CD4-positive, alpha-beta T cell (primary cell): ENCODE data around the gene TRIM47. TPM values are rescaled to one million over a fixed set of nuclear protein-coding genes. Genes with fewer than 3 reads are reported as not detected.

Experiments
- ATAC-seq: fragments of 200-7000 bp; cut with Tn5 transposase; one replicate; pipeline ENCODE4 v1.10.0; 2022; ENCODE audit warnings: mild to moderate bottlenecking; ENCODE audit not compliant: poor library complexity
- CTCF ChIA-PET: fragments of 350-600 bp; sonication (Branson Sonifier 250); formaldehyde crosslinking; loops from one replicate; lab custom pipeline; 2021; ENCODE audit warnings: antibody characterized with exemption, inconsistent platforms; lab: Charles Lee
- POLR2A ChIA-PET: fragments of 350-600 bp; sonication (Branson Sonifier 250); formaldehyde crosslinking; loops from one replicate; lab custom pipeline; 2021; ENCODE audit warnings: antibody characterized with exemption, inconsistent platforms; lab: Charles Lee
- DNase-seq, 14 experiments: peaks; one replicate each; pipeline ENCODE4 v3.0.0-alpha.2; 2013 to 2020; ENCODE audit warnings: mixed read lengths in 2 of 14
- H3K27ac ChIP-seq, 2 donors: one replicate each; pipeline versions ENCODE4 v1.5.1 to v1.7.0; 2013; ENCODE audit warnings: low read length in 2 of 2, low read depth in 1 of 2, mild to moderate bottlenecking in 1 of 2
- H3K27me3 ChIP-seq, 2 experiments: 1 replicate in 1 of 2; 2 replicates in 1 of 2; pipeline versions ENCODE4 v1.6.1 to v1.7.0; 2013; ENCODE audit warnings: low read length in 2 of 2, control low read depth in 1 of 2, mild to moderate bottlenecking in 1 of 2, moderate library complexity in 1 of 2; ENCODE audit not compliant: insufficient read depth in 2 of 2, control insufficient read depth in 1 of 2
- H3K36me3 ChIP-seq: one replicate; pipeline ENCODE4 v1.6.1; 2013; ENCODE audit warnings: low read length, control low read depth; ENCODE audit not compliant: insufficient read depth
- H3K4me1 ChIP-seq: one replicate; pipeline ENCODE4 v1.6.1; 2013; ENCODE audit warnings: low read length, control low read depth; ENCODE audit not compliant: insufficient read depth
- H3K4me3 ChIP-seq: one replicate; pipeline ENCODE4 v1.5.1; 2013; ENCODE audit warnings: mild to moderate bottlenecking, low read length, moderate library complexity
- H3K9me3 ChIP-seq, 2 experiments: 1 replicate in 1 of 2; 2 replicates in 1 of 2; pipeline versions ENCODE4 v1.6.1 to v1.7.0; 2013; ENCODE audit warnings: low read length in 2 of 2, mild to moderate bottlenecking in 2 of 2, control low read depth in 1 of 2, moderate library complexity in 1 of 2; ENCODE audit not compliant: control insufficient read depth in 1 of 2, insufficient read depth in 1 of 2
- H3K27ac Mint-ChIP-seq: one replicate; pipeline ENCODE4 v1.8.0; 2020; ENCODE audit warnings: mixed read lengths
- H3K27me3 Mint-ChIP-seq: one replicate; pipeline ENCODE4 v1.8.0; 2021; ENCODE audit warnings: mixed read lengths
- H3K36me3 Mint-ChIP-seq: one replicate; pipeline ENCODE4 v1.8.0; 2021; ENCODE audit warnings: low read depth, mixed read lengths
- H3K4me1 Mint-ChIP-seq: one replicate; pipeline ENCODE4 v1.8.0; 2021; ENCODE audit warnings: low read depth, mixed read lengths
- H3K4me3 Mint-ChIP-seq: one replicate; pipeline ENCODE4 v1.8.0; 2020; ENCODE audit warnings: mild to moderate bottlenecking, mixed read lengths
- H3K9me3 Mint-ChIP-seq: one replicate; pipeline ENCODE4 v1.8.0; 2020; ENCODE audit warnings: mixed read lengths
- CTCF ChIP-seq: fragments of 200-600 bp; IDR thresholded peaks from one replicate; pipeline ENCODE4 v1.8.0; 2022; ENCODE audit warnings: antibody characterized with exemption, mild to moderate bottlenecking
- intact Hi-C, 2 experiments: fragments of 100-400 bp; cut with DNase I in 1 of 2; cut with micrococcal nuclease in 1 of 2; formaldehyde crosslinking; loops; one replicate each; pipeline versions ENCODE4 v1.15.1 to v1.9.0; 2023 to 2025; cut with DNase I, micrococcal nuclease
- total RNA-seq, 174 experiments: library from RNA in 2 of 174; stranded (reverse) in 2 of 174; gene quantifications; one replicate each; pipeline ENCODE4 v1.2.3 and lab custom pipeline; 2021 to 2026

Gene TRIM47
- total RNA-seq, 2 experiments from 2014 or later = 2.3 to 2.8 TPM

GRCh38 chr17:75909051-75909811, 30.9 kb upstream of the TRIM47 start:
- peaks cover 22% of the 10 kb centered on the region for H3K4me1 ChIP-seq
- intact Hi-C loops = loop anchor here (5.0 to 10.0 kb wide), 3 partner anchors 244 to 386 kb away; partner anchors contain the start of genes RECQL5 (in 1 of the 2) and SAP30BP (in 1 of the 2)
- H3K9me3 ChIP-seq = no peaks in the 10 kb centered on the region
- ChIA-PET POLR2A (interaction anchor here (1.8 kb wide), 1 partner anchor 54 kb away, joined by 7 read pairs; the partner anchor contains the start of gene WBP2), CTCF (interaction anchor here (0.8 kb wide), 1 partner anchor 32 kb away, joined by 3 read pairs; no protein-coding TSS in a partner anchor)
- Mint-ChIP-seq H3K9me3 (no peaks in the 10 kb centered on the region), H3K27me3 (no peaks in the 10 kb centered on the region), H3K27ac (no peak overlapping the region), H3K4me3 (no peak overlapping the region), H3K36me3 (peaks cover 4% of the 10 kb centered on the region), H3K4me1 (no peaks in the 10 kb centered on the region)
- H3K27me3 ChIP-seq = no peaks in the 10 kb centered on the region
- no peaks in the 10 kb centered on the region for H3K36me3 ChIP-seq
- H3K4me3 ChIP-seq = no peak overlapping the region
- TF ChIP-seq CTCF = no peak
- no peak for ATAC-seq
- H3K27ac ChIP-seq = no peak overlapping the region
- DNase-seq = no peak

- H3K27ac Mint-ChIP-seq = no peak overlapping the region
- intact Hi-C loops = loop anchor here (5.0 to 10.0 kb wide), 3 partner anchors 243 to 387 kb away; partner anchors contain the start of genes RECQL5 (in 1 of the 2) and SAP30BP (in 1 of the 2)
- H3K4me1 Mint-ChIP-seq = no peaks in the 10 kb centered on the region
- Histone ChIP-seq H3K36me3 (no peaks in the 10 kb centered on the region), H3K4me3 (no peak overlapping the region), H3K9me3 (no peaks in the 10 kb centered on the region), H3K27me3 (no peaks in the 10 kb centered on the region), H3K4me1 (peaks cover 28% of the 10 kb centered on the region), H3K27ac (no peak overlapping the region)
- ChIA-PET CTCF (no interaction called here), POLR2A (no interaction called here)
- no peaks in the 10 kb centered on the region for H3K9me3 Mint-ChIP-seq
- no peak overlapping the region for H3K4me3 Mint-ChIP-seq
- TF ChIP-seq CTCF = no peak
- DNase-seq (no peak), ATAC-seq (no peak)
- H3K27me3 Mint-ChIP-seq = no peaks in the 10 kb centered on the region
- H3K36me3 Mint-ChIP-seq = peaks cover 4% of the 10 kb centered on the region
Measured at GRCh38 chr17:75908201-75908600, 29.8 kb upstream of the TRIM47 start.

- peaks cover 13% of the 10 kb centered on the region for H3K36me3 Mint-ChIP-seq
- H3K36me3 ChIP-seq = peaks cover 12% of the 10 kb centered on the region
- no peaks in the 10 kb centered on the region for H3K4me1 Mint-ChIP-seq
- TF ChIP-seq CTCF = no peak
- no peak for DNase-seq
- peaks cover 28% of the 10 kb centered on the region for H3K4me1 ChIP-seq
- intact Hi-C loops = loop anchor here (2.0 to 10.0 kb wide), 4 partner anchors 198 to 388 kb away; partner anchors contain the start of genes RECQL5 (in 1 of the 2) and SAP30BP (in 1 of the 2)
- no peaks in the 10 kb centered on the region for H3K27me3 ChIP-seq
- H3K4me3 ChIP-seq = no peak overlapping the region
- ChIA-PET POLR2A (interaction anchor here (0.8 to 4.5 kb wide), 4 partner anchors 29 to 95 kb away, joined by 3 to 44 read pairs (median 4); partner anchors contain the start of genes CDK3 and WBP2), CTCF (interaction anchor here (0.7 to 1.3 kb wide), 3 partner anchors 10 to 108 kb away, joined by 3 to 13 read pairs (median 6); partner anchors contain the start of gene TRIM65)
- H3K27me3 Mint-ChIP-seq = no peaks in the 10 kb centered on the region
- peak overlapping the region; percentile 69 for H3K4me3 Mint-ChIP-seq
- H3K27ac ChIP-seq = no peak overlapping the region
- H3K9me3 ChIP-seq = no peaks in the 10 kb centered on the region
- no peak for ATAC-seq
- peak overlapping the region; percentile 56 for H3K27ac Mint-ChIP-seq
- H3K9me3 Mint-ChIP-seq = no peaks in the 10 kb centered on the region
Measured at GRCh38 chr17:75906143-75906884, 27.9 kb upstream of the TRIM47 start.
